GM18870 (cell line): ENCODE measurements around the gene LRCH1.

ENCODE experiments used
- ATAC-seq: cut with Tn5 transposase; IDR thresholded peaks from one replicate; pipeline ENCODE4 v1.9.1; 2021; ENCODE audit warnings: moderate library complexity; ENCODE audit not compliant: unreplicated experiment

Gene LRCH1

GRCh38 chr13:46613409-46614049 is 60.6 kb downstream of the LRCH1 start:
- ATAC-seq, result no peak

GRCh38 chr13:46614582-46614981 is 61.6 kb downstream of the LRCH1 start:
- ATAC-seq, result no peak

DNA sequence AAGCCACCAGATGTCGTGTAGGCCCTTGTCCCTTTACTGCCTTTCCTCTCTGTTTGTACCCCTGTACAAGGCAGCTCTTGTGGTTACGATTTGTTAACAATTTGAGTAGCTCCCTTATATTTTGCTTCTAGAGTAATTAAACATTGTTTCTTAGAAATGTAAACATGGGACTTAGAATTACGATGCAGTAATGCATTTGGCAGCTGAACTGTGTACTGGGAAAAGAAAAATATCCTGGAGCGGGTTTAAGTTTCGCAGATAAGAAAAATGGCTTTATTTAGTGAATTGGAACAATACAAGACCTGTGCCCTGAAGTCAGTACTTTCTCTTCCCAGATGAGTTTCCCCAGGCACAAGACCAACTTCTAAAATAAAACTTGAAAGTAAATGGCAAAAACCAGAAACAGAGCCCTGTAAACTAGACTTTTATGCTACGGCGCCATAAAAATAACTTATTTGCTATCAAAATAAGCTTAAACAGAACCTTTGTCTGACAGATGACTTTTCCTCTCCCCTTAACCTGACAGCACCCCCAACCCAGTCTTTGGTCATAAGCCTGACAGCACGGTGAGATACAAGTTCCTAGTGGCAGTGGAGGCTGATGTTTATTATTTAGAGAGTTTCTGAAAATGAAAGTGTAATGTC is 63.0 kb downstream of the LRCH1 start:
- ATAC-seq, result no peak

DNA sequence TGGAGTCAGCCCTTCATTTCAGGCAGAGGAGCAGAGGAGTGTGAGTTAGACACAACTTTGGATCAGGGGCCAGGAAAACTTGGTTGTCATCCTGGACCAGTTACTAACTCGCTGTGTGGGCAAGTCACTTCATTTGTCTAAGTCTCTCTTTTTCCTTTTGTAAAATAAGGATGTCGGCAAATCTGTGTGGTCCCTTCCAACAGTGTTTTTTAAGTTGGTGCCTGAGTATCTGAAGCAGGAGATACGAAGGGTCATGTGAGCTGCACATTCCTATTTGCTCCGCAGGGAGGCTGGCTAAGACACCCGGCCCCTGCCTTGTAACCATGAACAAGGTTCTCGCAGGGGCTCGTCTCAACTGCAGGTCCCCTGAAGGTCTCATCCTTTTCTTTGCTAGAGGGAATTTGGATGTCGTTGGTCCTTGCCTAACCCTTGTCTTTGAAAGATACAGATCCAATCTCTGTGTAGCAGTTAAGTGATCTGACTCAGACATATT is 64.3 kb downstream of the LRCH1 start:
- no peak for ATAC-seq

- no peak for ATAC-seq
These were observed 64.9 kb downstream of the LRCH1 start for GRCh38 chr13:46617885-46618284.

DNA sequence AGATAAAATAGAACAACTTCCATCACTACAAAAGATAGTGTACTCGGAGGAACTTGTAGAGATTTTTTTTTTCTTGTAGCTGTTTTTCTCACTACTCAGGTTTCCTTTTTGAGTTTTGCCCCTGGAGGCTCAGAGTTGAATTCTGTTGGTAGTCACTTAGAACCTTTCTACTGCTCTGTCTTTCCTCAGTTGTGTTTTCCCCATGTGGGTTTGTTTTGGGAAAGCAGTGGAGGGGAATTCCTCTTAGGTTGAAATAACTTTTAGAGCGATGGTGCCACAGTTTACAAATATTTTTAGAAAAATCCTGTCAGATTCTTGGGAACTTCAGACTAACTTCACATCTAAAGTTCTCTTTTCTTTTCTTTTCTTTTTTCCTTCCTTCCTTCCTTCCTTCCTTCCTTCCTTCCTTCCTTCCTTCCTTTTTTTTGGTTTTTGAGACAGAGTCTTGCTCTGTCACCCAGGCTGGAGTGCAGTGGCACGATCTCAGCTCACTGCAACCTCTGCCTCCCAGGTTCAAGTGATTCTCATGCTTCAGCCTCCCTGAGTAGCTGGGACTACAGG is 65.8 kb downstream of the LRCH1 start:
- no peak for ATAC-seq

DNA sequence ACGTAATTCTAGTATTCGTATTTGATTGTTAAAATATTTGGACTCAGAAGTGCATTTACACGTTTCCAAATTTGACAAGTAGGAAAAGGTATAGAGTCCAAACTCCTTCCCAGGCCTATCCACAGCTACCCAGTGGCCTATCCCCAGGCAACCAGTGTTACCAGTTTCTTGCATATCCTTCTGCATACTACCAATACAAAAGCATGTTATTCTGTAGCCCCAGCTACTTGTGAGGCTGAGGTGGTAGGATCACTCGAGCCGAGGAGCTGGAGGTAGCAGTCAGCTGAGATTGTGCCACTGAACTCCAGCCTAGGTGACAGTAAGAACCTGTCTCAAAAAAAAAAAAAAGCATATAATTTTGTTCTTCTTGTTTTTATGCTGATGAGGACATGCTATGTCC is 67.1 kb downstream of the LRCH1 start:
- ATAC-seq, result no peak

DNA sequence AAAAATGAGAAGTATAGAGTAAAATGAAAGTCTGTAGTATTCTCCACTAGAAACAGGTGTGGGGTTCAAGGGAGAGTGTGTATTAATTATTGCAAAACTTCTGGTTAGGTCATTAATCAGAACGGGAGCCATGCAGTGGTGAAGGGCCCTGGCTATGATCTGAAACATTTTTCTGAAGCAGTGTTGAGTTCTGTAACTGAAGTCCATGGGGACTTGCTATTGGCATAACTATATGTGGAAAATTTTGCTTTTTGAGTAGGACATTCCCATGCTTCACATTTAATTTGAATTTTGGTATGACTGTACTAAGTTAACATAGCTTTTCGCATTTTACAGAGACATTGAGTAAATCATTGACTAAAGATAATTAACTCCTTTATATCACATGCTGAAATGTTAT is 67.5 kb downstream of the LRCH1 start:
- ATAC-seq, result no peak

DNA sequence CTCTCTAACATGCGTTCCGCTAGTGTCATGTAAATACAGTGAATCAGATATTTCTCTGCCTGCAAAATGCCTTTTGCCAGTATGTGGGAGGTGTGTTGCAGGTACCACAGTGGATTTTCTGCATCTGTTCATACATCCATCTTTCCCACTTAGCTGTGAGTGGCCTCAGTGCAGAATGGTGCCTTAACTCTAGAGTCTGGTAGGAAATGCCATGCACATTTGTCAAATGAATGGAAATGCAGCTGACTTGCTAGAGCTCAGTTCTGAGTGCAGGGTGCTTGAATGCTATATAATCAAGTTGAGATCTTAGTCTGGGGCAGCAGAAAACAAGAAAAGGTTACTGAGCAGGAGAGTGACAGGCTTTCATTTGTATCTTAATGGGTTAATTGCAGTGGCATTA is 68.2 kb downstream of the LRCH1 start:
- no peak for ATAC-seq

DNA sequence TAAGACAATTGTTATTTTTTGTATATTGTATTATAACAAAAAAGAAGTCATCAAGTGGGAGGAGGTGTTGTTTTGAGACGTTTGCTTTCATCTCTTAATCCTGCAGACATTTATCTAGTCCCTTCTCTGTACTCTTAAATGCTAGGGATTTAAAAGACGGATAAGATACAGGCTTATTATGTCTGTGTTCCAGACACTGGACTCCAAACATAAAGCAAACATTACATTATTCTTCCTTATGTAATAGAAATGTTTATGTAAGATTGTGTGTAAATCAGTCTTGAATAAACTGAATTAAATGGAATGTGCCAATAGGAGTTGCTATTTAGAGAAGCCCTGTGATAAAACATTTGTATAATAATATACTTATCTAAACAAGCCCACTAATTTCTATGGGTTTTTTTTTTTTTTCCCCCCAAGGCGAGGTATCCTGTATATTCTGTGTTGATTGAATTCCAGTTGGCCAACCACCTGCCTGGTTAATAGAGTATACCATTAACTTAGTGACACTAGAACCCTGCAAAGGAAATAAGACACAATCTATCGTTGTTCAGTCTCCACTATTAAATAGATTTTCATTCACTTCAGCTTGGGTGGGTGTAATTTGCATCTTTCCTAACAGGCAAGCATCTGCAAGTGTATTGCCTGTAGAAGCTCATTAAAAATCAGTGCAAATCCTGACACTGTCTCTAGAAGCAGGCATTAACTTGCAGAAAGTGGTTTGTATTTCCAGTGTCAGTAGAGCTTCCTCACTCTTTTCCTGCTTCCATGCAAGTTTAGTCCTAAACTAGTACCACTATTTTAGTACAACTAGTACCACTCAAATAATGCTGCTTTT is 69.0 kb downstream of the LRCH1 start:
- ATAC-seq, result no peak

GRCh38 chr13:46622630-46623256 is 69.8 kb downstream of the LRCH1 start:
- no peak for ATAC-seq

DNA sequence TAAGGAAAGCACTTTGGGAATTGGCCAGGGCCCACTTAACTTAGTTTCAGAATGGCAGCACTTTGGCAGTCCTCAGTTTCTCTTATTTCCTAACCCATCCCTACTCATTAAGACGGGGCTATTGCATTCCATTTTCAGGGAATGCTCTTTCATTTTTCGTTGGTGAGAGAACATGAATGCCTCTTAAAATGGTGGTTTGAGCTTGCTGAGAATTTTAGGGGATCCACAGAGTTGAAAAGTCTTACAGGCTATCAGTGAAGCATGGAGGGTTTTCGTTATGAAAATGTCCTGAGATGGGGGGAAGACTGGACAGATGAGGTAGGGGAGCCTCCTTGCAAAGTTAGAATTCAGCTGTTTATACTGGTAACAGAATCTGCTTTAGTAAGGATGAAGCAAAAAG is 71.4 kb downstream of the LRCH1 start:
- no peak for ATAC-seq

DNA sequence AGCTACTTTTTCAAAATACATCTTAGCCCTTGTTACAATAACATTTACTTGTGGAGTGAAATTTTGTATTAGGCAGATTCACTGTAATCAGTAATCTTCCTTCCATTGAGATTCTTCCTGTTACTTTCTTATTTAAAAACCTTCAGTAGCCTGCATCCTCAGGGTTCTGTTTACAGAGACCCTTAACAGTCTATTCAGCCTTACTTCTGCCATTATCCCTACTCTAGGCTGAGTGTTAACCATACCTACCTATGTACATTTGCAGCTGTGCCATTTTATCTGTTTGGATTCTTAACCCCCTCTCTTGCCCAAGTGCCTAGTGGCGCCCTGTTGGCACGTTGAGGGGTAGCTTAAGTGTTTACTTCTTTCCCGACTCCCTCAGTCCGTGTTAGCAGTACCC is 71.9 kb downstream of the LRCH1 start:
- no peak for ATAC-seq

- no peak for ATAC-seq
These were observed 74.5 kb downstream of the LRCH1 start for GRCh38 chr13:46627462-46627861.

GRCh38 chr13:46628622-46629365 is 75.8 kb downstream of the LRCH1 start:
- no peak for ATAC-seq

DNA sequence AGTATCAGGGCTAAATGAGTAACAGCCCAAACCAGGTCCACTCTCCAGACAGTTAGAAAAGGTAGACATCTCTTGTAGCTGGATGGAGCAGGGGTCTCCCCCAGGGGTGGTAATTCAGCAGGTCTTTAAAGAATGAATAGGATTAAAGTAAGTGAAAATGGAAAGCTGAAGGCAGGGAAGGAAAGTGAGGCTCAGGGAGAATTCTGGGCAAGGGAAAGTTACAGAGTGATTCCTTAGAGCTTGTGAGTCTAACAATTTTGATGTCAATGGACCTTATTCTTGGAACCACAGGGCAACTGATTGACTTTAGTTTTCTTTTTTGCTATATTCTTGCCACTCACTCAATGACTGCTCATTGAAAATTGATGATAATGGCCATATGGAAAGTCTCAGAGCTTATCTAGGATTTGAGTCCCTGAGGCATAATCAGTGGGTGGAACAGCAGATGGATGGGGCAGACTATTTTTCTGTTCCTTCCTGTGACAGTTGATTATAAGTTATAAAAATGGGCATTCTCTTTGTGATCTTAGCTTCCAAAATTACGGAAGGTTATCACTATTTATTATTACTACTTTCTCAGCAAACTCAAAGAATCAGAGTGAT is 76.9 kb downstream of the LRCH1 start:
- no peak for ATAC-seq

DNA sequence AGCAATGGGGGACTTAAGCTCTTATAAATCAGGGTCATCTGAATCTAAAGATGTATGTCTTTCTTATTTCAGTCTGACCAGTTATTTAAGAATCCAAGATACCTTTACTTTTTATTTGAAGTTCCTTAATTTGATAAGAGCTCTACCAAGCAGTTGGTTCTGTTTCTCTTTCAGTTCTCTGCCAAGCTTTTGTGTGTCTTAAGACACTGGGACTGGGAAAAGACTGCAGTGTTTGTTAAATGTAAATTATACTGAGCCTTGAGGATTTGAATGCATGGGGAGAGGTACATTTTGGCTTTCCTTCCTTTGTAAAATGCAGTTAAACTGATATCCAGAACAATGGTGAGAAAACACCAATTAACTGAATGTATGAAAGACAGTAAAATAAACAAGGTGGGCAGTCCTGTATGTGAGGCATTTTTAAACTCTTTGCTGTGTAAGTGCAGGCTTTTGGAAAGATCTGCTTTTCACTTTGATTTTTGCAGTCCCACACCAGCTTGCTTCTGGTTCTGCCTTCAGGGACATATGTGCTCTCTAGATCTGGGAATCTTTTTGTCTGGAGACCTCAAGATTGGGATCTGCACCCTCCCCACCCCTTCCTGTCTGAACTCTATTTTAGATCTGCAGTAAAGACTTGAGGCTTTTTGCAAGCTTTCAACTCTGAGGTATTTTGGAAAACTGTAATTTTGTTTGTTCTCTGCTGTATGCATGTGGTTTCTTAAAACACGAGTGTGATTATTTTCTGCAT is 77.6 kb downstream of the LRCH1 start:
- no peak for ATAC-seq

GRCh38 chr13:46631179-46631542 is 78.2 kb downstream of the LRCH1 start:
- no peak for ATAC-seq

DNA sequence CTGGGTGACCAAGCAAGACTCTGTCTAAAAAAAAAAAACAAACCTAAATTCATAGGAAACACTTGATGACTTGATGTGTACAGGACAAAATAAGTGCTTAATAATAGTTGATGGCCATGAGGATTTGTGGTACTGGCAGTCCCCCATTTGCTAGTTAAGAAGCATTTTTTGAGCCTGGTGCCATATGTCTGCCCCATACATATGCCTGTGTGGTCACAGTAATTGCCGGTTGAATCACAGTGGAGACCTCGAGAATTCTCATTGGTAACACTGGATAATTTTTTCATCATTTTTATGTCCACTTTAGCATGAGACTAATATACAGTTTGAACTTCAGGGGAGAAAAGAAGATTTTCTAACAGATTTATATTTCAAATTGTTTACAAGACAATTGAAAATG is 79.2 kb downstream of the LRCH1 start:
- no peak for ATAC-seq
